Measurements from ENCODE around the gene IPO9.

- TF ChIP-seq CTCF (IDR thresholded peaks at IDR 0.05) = no peak
- TF ChIP-seq EZH2 (IDR thresholded peaks at IDR 0.05; ENCODE audit: borderline replicate concordance, insufficient read depth, low read depth, low read length, poor library complexity, severe bottlenecking) = no peak
Observed at GRCh38 chr1:201826830-201827229, 2.1 kb upstream of the IPO9 start.
